NCI-H2081 (cell line): ENCODE results near the gene SCN8A.

Experiments used
- DNase-seq, 2 experiments: peaks; one replicate each; lab custom pipeline; 2025; lab: John Stamatoyannopoulos, UW

SCN8A gene

GRCh38 chr12:51672334-51672733 lies 81.3 kb downstream of the SCN8A start:
- DNase-seq, result no peak

GRCh38 chr12:51675071-51675803 lies 84.2 kb downstream of the SCN8A start:
- DNase-seq, result no peak

GRCh38 chr12:51676875-51677274 lies 85.8 kb downstream of the SCN8A start:
- DNase-seq, result no peak

- DNase-seq, result no peak
Measured at GRCh38 chr12:51677284-51677968, 86.4 kb downstream of the SCN8A start.

- peak; percentile 35 to 57 for DNase-seq
Measured at GRCh38 chr12:51678086-51678724, 87.2 kb downstream of the SCN8A start.

GRCh38 chr12:51682981-51683380 lies 91.9 kb downstream of the SCN8A start:
- DNase-seq, result no peak

- DNase-seq, result no peak
Measured at GRCh38 chr12:51683763-51684357, 92.8 kb downstream of the SCN8A start.

- DNase-seq, result no peak
Measured at GRCh38 chr12:51686727-51687126, 95.7 kb downstream of the SCN8A start.

- DNase-seq, result no peak
Measured at GRCh38 chr12:51687177-51687576, 96.1 kb downstream of the SCN8A start.

GRCh38 chr12:51687614-51688013 lies 96.6 kb downstream of the SCN8A start:
- DNase-seq, result no peak

- no peak for DNase-seq
Measured at GRCh38 chr12:51689983-51690382, 99.0 kb downstream of the SCN8A start.

- no peak for DNase-seq
Measured at GRCh38 chr12:51692016-51692415, 101.0 kb downstream of the SCN8A start.

- no peak for DNase-seq
Measured at GRCh38 chr12:51693569-51693968, 102.5 kb downstream of the SCN8A start.

GRCh38 chr12:51694146-51694545 lies 103.1 kb downstream of the SCN8A start:
- DNase-seq, result no peak

- DNase-seq, result no peak
Measured at GRCh38 chr12:51695241-51696010, 104.4 kb downstream of the SCN8A start.

- DNase-seq, result no peak
Measured at GRCh38 chr12:51699219-51699618, 108.2 kb downstream of the SCN8A start.

GRCh38 chr12:51700887-51701286 lies 109.9 kb downstream of the SCN8A start:
- DNase-seq, result no peak

GRCh38 chr12:51702587-51702986 lies 111.6 kb downstream of the SCN8A start:
- DNase-seq, result no peak

- no peak for DNase-seq
Measured at GRCh38 chr12:51705450-51705849, 114.4 kb downstream of the SCN8A start.

GRCh38 chr12:51706206-51706605 lies 115.2 kb downstream of the SCN8A start:
- DNase-seq, result no peak

GRCh38 chr12:51714666-51715065 lies 123.6 kb downstream of the SCN8A start:
- DNase-seq, result no peak

GRCh38 chr12:51717326-51717925 lies 126.4 kb downstream of the SCN8A start:
- no peak for DNase-seq
